K562 (cell line): ENCODE measurements around the gene NTM. TPM values are rescaled to one million over a fixed set of nuclear protein-coding genes. Genes with fewer than 3 reads are reported as not detected.

Experiments
- ATAC-seq: fragments of 200-7000 bp; cut with Tn5 transposase; 3 replicates; pipeline ENCODE4 v1.9.1; 2020; ENCODE audit warnings: moderate library complexity
- BruUV-seq: library from RNA; stranded (reverse); fragments of 400-500 nt; replicated peaks from 2 replicates; lab custom pipeline; 2021; lab: Mats Ljungman, UMichigan
- CTCF ChIA-PET: fragments of 300-600 bp; formaldehyde crosslinking; extraction: SDS; loops from one replicate; lab custom pipeline; 2021; ENCODE audit warnings: low intra/inter-chr PET ratio; lab: Yijun Ruan, JAX
- POLR2A ChIA-PET: fragments of 300-600, 350-650 bp; sonication (Branson Sonifier 250); formaldehyde crosslinking; extraction: SDS; loops from one replicate; lab custom pipeline; 2021; ENCODE audit warnings: antibody characterized with exemption, inconsistent platforms; lab: Yijun Ruan, JAX
- DNase-seq, 4 experiments: peaks; one replicate each; pipeline versions ENCODE4 v3.0.0 to v3.0.0-alpha.2; 2011 to 2018; ENCODE audit warnings: low spot score in 3 of 4, mixed read lengths in 3 of 4; ENCODE audit errors: extremely low read depth in 1 of 4
- FAIRE-seq: peaks from 2 replicates; lab custom pipeline; 2011; peaks lifted over from hg19 to GRCh38; lab: Jason Lieb, UNC
- H2AFZ ChIP-seq: 2 replicates; pipeline ENCODE4 v1.6.0; 2011; ENCODE audit warnings: low read depth, low read length, control low read depth, inconsistent platforms
- H3K27ac ChIP-seq: fragments of 200-600 bp; 3 replicates; pipeline ENCODE4 v1.8.0; 2011; ENCODE audit warnings: low read depth, mild to moderate bottlenecking, control low read depth, inconsistent platforms, low read length, moderate library complexity, mixed read lengths; ENCODE audit errors: extremely low read depth
- H3K27me3 ChIP-seq, 2 experiments: fragments of 300-600 bp in 1 of 2; 2 replicates in 1 of 2; 3 replicates in 1 of 2; pipeline versions ENCODE4 v1.6.0 to v1.8.0; 2011; ENCODE audit warnings: inconsistent platforms in 2 of 2, low read length in 2 of 2, mild to moderate bottlenecking in 1 of 2, mixed read lengths in 1 of 2, moderate library complexity in 1 of 2; ENCODE audit not compliant: control insufficient read depth in 2 of 2, insufficient read depth in 2 of 2
- H3K36me3 ChIP-seq: fragments of 300-600 bp; 3 replicates; pipeline ENCODE4 v1.8.0; 2011; ENCODE audit warnings: mild to moderate bottlenecking, low read length, inconsistent platforms; ENCODE audit not compliant: control insufficient read depth, insufficient read depth
- H3K4me1 ChIP-seq, 2 experiments: fragments of 200-600 bp in 1 of 2; replicated peaks in 1 of 2; 2 replicates in 1 of 2; 3 replicates in 1 of 2; pipeline versions ENCODE4 v1.5.1 to v1.8.0; 2011; ENCODE audit warnings: inconsistent platforms in 2 of 2, low read length in 2 of 2, mild to moderate bottlenecking in 1 of 2, mixed read lengths in 1 of 2, moderate library complexity in 1 of 2; ENCODE audit not compliant: control insufficient read depth in 2 of 2, insufficient read depth in 2 of 2
- H3K4me2 ChIP-seq: 2 replicates; pipeline ENCODE4 v1.6.1; 2011; ENCODE audit warnings: low read length, control low read depth, inconsistent platforms, mixed read lengths; ENCODE audit not compliant: insufficient read depth
- H3K4me3 ChIP-seq: fragments of 200-600 bp; sonication (generic), shearing (Covaris generic); 2 replicates; pipeline ENCODE4 v1.5.1; 2016; ENCODE audit warnings: control low read depth, inconsistent platforms
- H3K79me2 ChIP-seq: fragments of 200-600 bp; 3 replicates; pipeline ENCODE4 v1.8.0; 2011; ENCODE audit warnings: low read length, inconsistent platforms; ENCODE audit not compliant: control insufficient read depth, insufficient read depth
- H3K9ac ChIP-seq, 2 experiments: 2 replicates each; pipeline versions ENCODE4 v1.6.0 to v1.6.1; 2011; ENCODE audit warnings: low read depth in 2 of 2, low read length in 2 of 2, control low read depth in 1 of 2, inconsistent platforms in 1 of 2, mild to moderate bottlenecking in 1 of 2, mixed read lengths in 1 of 2; ENCODE audit not compliant: insufficient read depth in 1 of 2
- H3K9me1 ChIP-seq: one replicate; pipeline ENCODE4 v1.6.0; 2011; ENCODE audit warnings: inconsistent platforms, mild to moderate bottlenecking, low read length, moderate library complexity; ENCODE audit not compliant: control insufficient read depth, insufficient read depth
- H3K9me3 ChIP-seq: replicated peaks from 2 replicates; pipeline ENCODE4 v1.5.1; 2011; ENCODE audit warnings: low read depth, low read length, inconsistent platforms; ENCODE audit not compliant: control insufficient read depth, insufficient read depth
- H4K20me1 ChIP-seq: replicated peaks from 2 replicates; pipeline ENCODE4 v1.6.1; 2011; ENCODE audit warnings: low read length, inconsistent platforms, mixed read lengths; ENCODE audit not compliant: control insufficient read depth, insufficient read depth
- HCFC1 ChIP-seq: IDR thresholded peaks from 2 replicates; pipeline ENCODE4 v1.6.1; 2012; ENCODE audit warnings: low read depth, low read length, improper control_type of control experiment
- HOMEZ ChIP-seq: fragments of 250-450 bp; sonication (Bioruptor Pico); IDR thresholded peaks from 2 replicates; pipeline ENCODE4 v1.4.0; 2020; ENCODE audit warnings: mild to moderate bottlenecking, moderate library complexity
- JUNB ChIP-seq: fragments of 450-650 bp; formaldehyde crosslinking; conservative IDR thresholded peaks from 2 replicates; pipeline ENCODE4 v1.4.0; 2020; ENCODE audit warnings: mild to moderate bottlenecking
- NFE2 ChIP-seq: IDR thresholded peaks from 2 replicates; pipeline ENCODE4 v1.6.1; 2014; ENCODE audit warnings: antibody characterized with exemption, low read depth
- RAD21 ChIP-seq, 2 experiments: fragments of 250-450 bp in 1 of 2; fragments of 450-650 bp in 1 of 2; sonication (Bioruptor Pico) in 1 of 2; formaldehyde crosslinking in 1 of 2; IDR thresholded peaks in 1 of 2; conservative IDR thresholded peaks in 1 of 2; 2 replicates each; pipeline versions ENCODE4 v1.4.0 to v1.8.0; 2020 to 2022; ENCODE audit warnings: mild to moderate bottlenecking in 2 of 2, moderate library complexity in 1 of 2
- SMARCA4 ChIP-seq: fragments of 450-650 bp; IDR thresholded peaks from 2 replicates; pipeline ENCODE4 v1.6.1; 2016
- ZNF12 ChIP-seq: sonication (generic); formaldehyde crosslinking; IDR thresholded peaks from 2 replicates; pipeline ENCODE4 v1.4.0; 2020; ENCODE audit warnings: mild to moderate bottlenecking, missing genetic modification reagents
- ZNF277 ChIP-seq: fragments of 250-450 bp; sonication (Bioruptor Pico); IDR thresholded peaks from 2 replicates; pipeline ENCODE4 v1.8.0; 2022; ENCODE audit warnings: inconsistent platforms, mild to moderate bottlenecking, moderate library complexity, borderline replicate concordance
- WGBS: fragments of 100-300 bp; shearing (Covaris generic); methylation state at CpG from one replicate; pipeline ENCODE4 v1.1.6; 2016; ENCODE audit warnings: low coverage, mixed read lengths; ENCODE audit not compliant: insufficient coverage; ENCODE audit errors: missing lambda C conversion rate; 5-methylcytosine and 5-hydroxymethylcytosine counted together
- in situ Hi-C: fragments of 300-500 bp; cut with MboI; formaldehyde crosslinking; loops from 4 replicates; pipeline ENCODE4 v1.15.0; 2018; ENCODE audit warnings: inconsistent platforms, mixed read lengths
- intact Hi-C: fragments of 100-400 bp; cut with micrococcal nuclease; formaldehyde crosslinking; loops from 2 replicates; pipeline ENCODE4 v1.14.2; 2022
- polyA plus RNA-seq, 8 experiments: library from polyadenylated mRNA; depleted of rRNA in 4 of 8; stranded (reverse) in 5 of 8; unstranded in 3 of 8; fragments of >200 nt; fragmentation: Nextera tagmentation in 2 of 8; fragmentation: Illumina TruSeq in 1 of 8; extraction: Ambion mirVana in 2 of 8; extraction: Trizol in 1 of 8; gene quantifications; 2 replicates each; pipeline versions ENCODE4 v1.2.1 to v1.2.3, GENCODE V29; 2011 to 2014; ENCODE audit warnings: inconsistent platforms in 1 of 8, missing spikeins in 1 of 8
- total RNA-seq, 7 experiments: library from RNA; depleted of rRNA in 6 of 7; stranded (reverse); fragments of >200 nt in 6 of 7; fragmentation: Illumina TruSeq in 2 of 7; extraction: Trizol in 2 of 7; gene quantifications; 2 replicates each; pipeline versions ENCODE4 v1.2.1 to v1.2.3, GENCODE V29; 2011 to 2021; ENCODE audit warnings: low replicate concordance in 1 of 7

Gene NTM
- total and polyA plus RNA-seq, 9 of the 15 experiments (the other 6 are each of a cell fraction or from before 2014, with no cell fraction given): not detected

- H3K9ac ChIP-seq: no peak overlapping the region
- H3K27ac ChIP-seq: no peak overlapping the region
- no peak overlapping the region for H3K4me2 ChIP-seq
- no peaks in the 10 kb centered on the region for H3K9me3 ChIP-seq
- FAIRE-seq (no peak), ATAC-seq (no peak), DNase-seq (no peak)
- no peak for TF ChIP-seq ZNF12 (CRISPR knock-in tag)
- TF ChIP-seq JUNB: no peak
- TF ChIP-seq HCFC1: no peak
- TF ChIP-seq RAD21 (CRISPR knock-in tag; conservative IDR thresholded peaks at IDR 0.05 in 1 of 2, IDR thresholded peaks at IDR 0.05 in 1 of 2): no peak
- no peak for TF ChIP-seq SMARCA4
- no peak for TF ChIP-seq NFE2
- no peak for TF ChIP-seq HOMEZ (CRISPR knock-in tag)
- TF ChIP-seq ZNF277 (CRISPR knock-in tag): no peak
- H3K27me3 ChIP-seq: no peaks in the 10 kb centered on the region
- H2AFZ ChIP-seq: no peak overlapping the region
- H3K4me1 ChIP-seq: no peaks in the 10 kb centered on the region
- ChIA-PET CTCF (no interaction called here), POLR2A (no interaction called here)
- intact Hi-C loops: no loop called here
- H3K9me1 ChIP-seq: no peaks in the 10 kb centered on the region
- BruUV-seq: no TSS peak
- H3K36me3 ChIP-seq: no peaks in the 10 kb centered on the region
- H3K79me2 ChIP-seq: no peaks in the 10 kb centered on the region
- in situ Hi-C loops: no loop called here
- 0% methylated on average over 1 of the region's 1 CpG for WGBS
- no peak overlapping the region for H3K4me3 ChIP-seq
- no peaks in the 10 kb centered on the region for H4K20me1 ChIP-seq
These were observed 884.5 kb downstream of the NTM start for GRCh38 chr11:132254906-132255305.
